ENCODE measurements around the gene VAC14. TPM values are rescaled to one million over a fixed set of nuclear protein-coding genes. Genes with fewer than 3 reads are reported as not detected.
"Not testable (repeated sequence)": the region's sequence is repeated elsewhere in the genome, so short reads cannot be mapped to it uniquely, and the experiment has no call there.

Gene VAC14
- total and polyA plus RNA-seq, 4 donors = 19.8 to 25.0 (median 24.7) TPM

- DNase-seq (peak; percentile 81 to 85), ATAC-seq (ENCODE audit: low FRiP score) (peak; percentile 85)
- Histone ChIP-seq H3K9me3 (ENCODE audit: control insufficient read depth, low read length) (no peaks in the 10 kb centered on the region), H3K27ac (ENCODE audit: low read depth in 1 of 2, low read length in 2 of 2) (peak overlapping the region; percentile 88 to 97), H3K27me3 (ENCODE audit: control insufficient read depth in 1 of 2, insufficient read depth in 2 of 2, low read length in 1 of 2) (no peaks in the 10 kb centered on the region), H3K36me3 (ENCODE audit: control insufficient read depth in 1 of 2, insufficient read depth in 2 of 2, low read length in 1 of 2) (no peaks in the 10 kb centered on the region), H3K4me3 (ENCODE audit: low read length in 2 of 2) (no peak overlapping the region), H3K4me1 (ENCODE audit: control insufficient read depth in 1 of 2, insufficient read depth in 2 of 2, low read length in 2 of 2) (peaks cover 0 to 4% of the 10 kb centered on the region in 2 donors)
- intact Hi-C loops (cut with DNase I) = loop anchor here in 1 of 2 donors (5.0 kb wide), 1 partner anchor 45 kb away; no protein-coding TSS in a partner anchor
- 54 to 56% methylated on average over 15 of the region's 15 CpGs for WGBS, 2 donors
These were observed 54.1 kb downstream of the VAC14 start for GRCh38 chr16:70746708-70747424.

GRCh38 chr16:70746040-70746707, 54.8 kb downstream of the VAC14 start:
- Histone ChIP-seq H3K4me3 (ENCODE audit: low read length in 2 of 2) (no peak overlapping the region), H3K9me3 (ENCODE audit: control insufficient read depth, low read length) (no peaks in the 10 kb centered on the region), H3K4me1 (ENCODE audit: control insufficient read depth in 1 of 2, insufficient read depth in 2 of 2, low read length in 2 of 2) (peaks cover 0 to 4% of the 10 kb centered on the region in 2 donors), H3K27ac (ENCODE audit: low read depth in 1 of 2, low read length in 2 of 2) (peak overlapping the region; percentile 88 to 97), H3K36me3 (ENCODE audit: control insufficient read depth in 1 of 2, insufficient read depth in 2 of 2, low read length in 1 of 2) (no peaks in the 10 kb centered on the region), H3K27me3 (ENCODE audit: control insufficient read depth in 1 of 2, insufficient read depth in 2 of 2, low read length in 1 of 2) (no peaks in the 10 kb centered on the region)
- DNase-seq (peak; percentile 90 to 95), ATAC-seq (ENCODE audit: low FRiP score) (peak; percentile 73)
- WGBS, 2 donors = 6 to 9% methylated on average over 12 of the region's 12 CpGs
- intact Hi-C loops (cut with DNase I) = loop anchor here in 1 of 2 donors (5.0 kb wide), 1 partner anchor 44 kb away; no protein-coding TSS in a partner anchor

- Histone ChIP-seq H3K4me1 (ENCODE audit: control insufficient read depth in 1 of 2, insufficient read depth in 2 of 2, low read length in 2 of 2) (peaks cover 0 to 4% of the 10 kb centered on the region in 2 donors), H3K27ac (ENCODE audit: low read depth in 1 of 2, low read length in 2 of 2) (peak overlapping the region in 1 of 2 donors; percentile 97), H3K36me3 (ENCODE audit: control insufficient read depth in 1 of 2, insufficient read depth in 2 of 2, low read length in 1 of 2) (no peaks in the 10 kb centered on the region), H3K27me3 (ENCODE audit: control insufficient read depth in 1 of 2, insufficient read depth in 2 of 2, low read length in 1 of 2) (no peaks in the 10 kb centered on the region), H3K4me3 (ENCODE audit: low read length in 2 of 2) (no peak overlapping the region), H3K9me3 (ENCODE audit: control insufficient read depth, low read length) (no peaks in the 10 kb centered on the region)
- intact Hi-C loops (cut with DNase I) = loop anchor here in 1 of 2 donors (5.0 kb wide), 1 partner anchor 43 kb away; no protein-coding TSS in a partner anchor
- no peak for DNase-seq
- no peak for ATAC-seq (ENCODE audit: low FRiP score)
- 49 to 50% methylated on average over 6 of the region's 6 CpGs for WGBS, 2 donors
These were observed 55.4 kb downstream of the VAC14 start for GRCh38 chr16:70745536-70746025.

DNA sequence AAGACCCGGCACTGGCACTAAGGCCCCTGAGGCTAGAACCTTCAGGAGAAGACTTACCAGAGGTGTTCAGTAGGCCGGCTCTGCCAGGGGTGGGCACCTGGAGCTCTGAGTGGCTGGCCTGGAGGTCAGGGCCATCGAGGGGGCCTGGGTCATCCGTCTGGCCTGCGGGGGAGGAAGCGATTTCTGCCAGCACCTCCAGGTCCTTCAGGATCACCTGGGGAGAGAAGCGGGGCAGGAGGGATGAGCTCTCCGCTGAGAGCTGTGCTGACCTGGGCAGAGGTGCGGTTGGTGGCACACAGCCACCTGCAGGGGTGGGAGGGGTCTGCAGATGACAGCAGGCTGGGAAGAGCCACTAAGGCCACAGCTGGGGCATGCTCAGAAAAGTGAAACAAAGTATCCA, 56.6 kb downstream of the VAC14 start:
- ATAC-seq (ENCODE audit: low FRiP score) (no peak), DNase-seq (no peak)
- no peaks in the 10 kb centered on the region for H3K9me3 ChIP-seq (ENCODE audit: control insufficient read depth, low read length)
- peaks cover 0 to 4% of the 10 kb centered on the region in 2 donors for H3K4me1 ChIP-seq (ENCODE audit: control insufficient read depth in 1 of 2, insufficient read depth in 2 of 2, low read length in 2 of 2)
- 93 to 97% methylated on average over 9 of the region's 9 CpGs for WGBS, 2 donors
- H3K27ac ChIP-seq (ENCODE audit: low read depth in 1 of 2, low read length in 2 of 2) = no peak overlapping the region
- no peak overlapping the region for H3K4me3 ChIP-seq (ENCODE audit: low read length in 2 of 2)
- no peaks in the 10 kb centered on the region for H3K36me3 ChIP-seq (ENCODE audit: control insufficient read depth in 1 of 2, insufficient read depth in 2 of 2, low read length in 1 of 2)
- intact Hi-C loops (cut with DNase I) = no loop called here
- H3K27me3 ChIP-seq (ENCODE audit: control insufficient read depth in 1 of 2, insufficient read depth in 2 of 2, low read length in 1 of 2) = no peaks in the 10 kb centered on the region

- no peaks in the 10 kb centered on the region for H3K27me3 ChIP-seq (ENCODE audit: control insufficient read depth in 1 of 2, insufficient read depth in 2 of 2, low read length in 1 of 2)
- WGBS, 2 donors = 39 to 41% methylated on average over 10 of the region's 10 CpGs
- peaks cover 0 to 4% of the 10 kb centered on the region in 2 donors for H3K4me1 ChIP-seq (ENCODE audit: control insufficient read depth in 1 of 2, insufficient read depth in 2 of 2, low read length in 2 of 2)
- H3K4me3 ChIP-seq (ENCODE audit: low read length in 2 of 2) = no peak overlapping the region
- ATAC-seq (ENCODE audit: low FRiP score) = no peak
- no peak overlapping the region for H3K27ac ChIP-seq (ENCODE audit: low read depth in 1 of 2, low read length in 2 of 2)
- intact Hi-C loops (cut with DNase I) = no loop called here
- DNase-seq = no peak
- no peaks in the 10 kb centered on the region for H3K9me3 ChIP-seq (ENCODE audit: control insufficient read depth, low read length)
- no peaks in the 10 kb centered on the region for H3K36me3 ChIP-seq (ENCODE audit: control insufficient read depth in 1 of 2, insufficient read depth in 2 of 2, low read length in 1 of 2)
These were observed 57.2 kb downstream of the VAC14 start for GRCh38 chr16:70743791-70744190.

DNA sequence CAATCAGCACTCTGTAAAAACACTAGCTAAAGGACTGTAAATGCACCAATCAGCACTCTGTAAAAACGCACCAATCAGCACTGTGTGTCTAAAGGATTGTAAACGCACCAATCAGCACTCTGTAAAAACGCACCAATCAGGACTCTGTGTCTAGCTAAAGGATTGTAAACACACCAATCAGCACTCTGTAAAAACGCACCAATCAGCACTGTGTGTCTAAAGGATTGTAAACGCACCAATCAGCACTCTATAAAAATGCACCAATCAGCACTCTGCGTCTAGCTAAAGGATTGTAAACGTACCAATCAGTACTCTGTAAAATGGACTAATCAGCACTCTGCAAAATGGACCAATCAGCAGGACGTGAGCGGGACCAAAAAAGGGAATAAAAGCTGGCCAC, 58.0 kb downstream of the VAC14 start:
- H3K36me3 ChIP-seq (ENCODE audit: control insufficient read depth in 1 of 2, insufficient read depth in 2 of 2, low read length in 1 of 2) = not testable (repeated sequence)

DNA sequence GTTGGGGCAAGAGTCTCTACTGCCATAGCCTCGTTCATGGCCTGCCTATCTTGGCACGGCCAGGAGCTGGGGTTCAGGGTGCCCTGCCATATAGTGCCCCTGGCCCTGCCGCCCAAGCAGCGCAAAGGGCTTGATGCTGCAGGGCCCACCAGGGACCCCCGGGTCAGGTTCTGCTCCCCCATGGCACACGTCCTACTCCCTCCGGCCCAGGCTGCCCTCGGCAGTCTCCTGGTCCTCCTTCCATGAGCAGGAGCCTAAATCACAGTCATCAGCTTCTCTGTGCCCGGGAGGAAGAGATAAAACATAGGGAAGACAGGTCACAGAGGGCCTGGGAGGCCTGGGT, 59.2 kb downstream of the VAC14 start:
- H3K9me3 ChIP-seq (ENCODE audit: control insufficient read depth, low read length) = no peaks in the 10 kb centered on the region
- no peak overlapping the region for H3K4me3 ChIP-seq (ENCODE audit: low read length in 2 of 2)
- H3K36me3 ChIP-seq (ENCODE audit: control insufficient read depth in 1 of 2, insufficient read depth in 2 of 2, low read length in 1 of 2) = no peaks in the 10 kb centered on the region
- ATAC-seq (ENCODE audit: low FRiP score) = no peak
- no peak for DNase-seq
- 89 to 90% methylated on average over 9 of the region's 9 CpGs for WGBS, 2 donors
- no peak overlapping the region for H3K27ac ChIP-seq (ENCODE audit: low read depth in 1 of 2, low read length in 2 of 2)
- intact Hi-C loops (cut with DNase I) = no loop called here
- peaks cover 0 to 4% of the 10 kb centered on the region in 2 donors for H3K4me1 ChIP-seq (ENCODE audit: control insufficient read depth in 1 of 2, insufficient read depth in 2 of 2, low read length in 2 of 2)
- H3K27me3 ChIP-seq (ENCODE audit: control insufficient read depth in 1 of 2, insufficient read depth in 2 of 2, low read length in 1 of 2) = no peaks in the 10 kb centered on the region

More for the DNA sequence above, 58.0 kb downstream of the VAC14 start:
- WGBS, 2 donors = 98% methylated on average over 9 of the region's 9 CpGs
- intact Hi-C loops (cut with DNase I); H3K27ac ChIP-seq (ENCODE audit: low read depth in 1 of 2, low read length in 2 of 2); H3K4me1 ChIP-seq (ENCODE audit: control insufficient read depth in 1 of 2, insufficient read depth in 2 of 2, low read length in 2 of 2); H3K27me3 ChIP-seq (ENCODE audit: control insufficient read depth in 1 of 2, insufficient read depth in 2 of 2, low read length in 1 of 2); DNase-seq; ATAC-seq (ENCODE audit: low FRiP score); H3K4me3 ChIP-seq (ENCODE audit: low read length in 2 of 2); H3K9me3 ChIP-seq (ENCODE audit: control insufficient read depth, low read length): not testable (repeated sequence)

DNA sequence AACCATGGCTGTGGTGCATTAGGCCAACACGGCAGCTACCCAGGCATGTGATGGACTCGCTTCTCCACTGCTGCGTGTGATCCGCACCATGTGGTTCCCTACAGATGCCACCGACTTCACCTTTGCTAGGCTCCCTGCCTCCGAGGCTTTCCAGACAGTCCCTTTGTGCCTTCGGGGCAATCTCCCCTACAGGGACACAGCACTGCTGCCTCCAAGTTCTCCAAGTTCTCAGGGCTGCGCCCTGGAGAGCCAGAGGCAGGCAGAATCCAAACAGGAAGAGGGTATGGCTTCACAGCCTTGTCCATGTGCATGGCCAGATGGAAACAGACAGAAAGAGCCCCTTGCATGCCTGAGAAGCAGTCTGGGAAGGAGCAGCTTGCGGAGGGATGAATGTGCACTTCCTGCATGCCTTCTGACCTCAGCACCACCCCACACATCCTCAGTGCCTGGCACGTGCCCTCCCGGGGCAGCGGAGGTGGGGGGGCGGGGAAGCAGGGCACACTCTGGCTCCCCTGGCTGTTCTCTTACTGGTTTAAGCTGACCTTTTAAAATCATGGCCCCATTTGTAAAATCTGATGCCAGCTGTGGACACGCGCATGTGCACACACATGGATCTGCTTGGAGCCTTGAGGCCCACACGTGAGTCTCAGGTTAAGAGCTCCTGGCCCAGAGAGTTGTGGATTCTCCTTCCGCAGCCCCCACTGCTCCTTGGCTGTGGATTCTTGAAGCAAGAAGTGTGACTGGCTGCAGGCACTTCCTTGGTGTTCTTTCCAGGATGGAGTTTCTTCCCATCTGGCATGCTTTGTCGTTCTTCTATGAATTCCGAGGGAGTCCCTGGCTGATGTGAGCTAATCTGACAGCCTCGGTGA, 59.8 kb downstream of the VAC14 start:
- ATAC-seq (ENCODE audit: low FRiP score) (no peak), DNase-seq (no peak)
- WGBS, 2 donors = 80 to 82% methylated on average over 20 of the region's 20 CpGs
- Histone ChIP-seq H3K9me3 (ENCODE audit: control insufficient read depth, low read length) (no peaks in the 10 kb centered on the region), H3K27me3 (ENCODE audit: control insufficient read depth in 1 of 2, insufficient read depth in 2 of 2, low read length in 1 of 2) (no peaks in the 10 kb centered on the region), H3K4me3 (ENCODE audit: low read length in 2 of 2) (no peak overlapping the region), H3K36me3 (ENCODE audit: control insufficient read depth in 1 of 2, insufficient read depth in 2 of 2, low read length in 1 of 2) (no peaks in the 10 kb centered on the region), H3K27ac (ENCODE audit: low read depth in 1 of 2, low read length in 2 of 2) (no peak overlapping the region), H3K4me1 (ENCODE audit: control insufficient read depth in 1 of 2, insufficient read depth in 2 of 2, low read length in 2 of 2) (no peaks in the 10 kb centered on the region)
- intact Hi-C loops (cut with DNase I) = no loop called here

All from aorta (tissue), 5 donors.